ENCODE data around the gene ITGAL. TPM values are rescaled to one million over a fixed set of nuclear protein-coding genes. Genes with fewer than 3 reads are reported as not detected.

ITGAL gene
- total RNA-seq, 6 experiments from 2014 or later: not detected

GRCh38 chr16:30526823-30527634 lies 54.5 kb downstream of the ITGAL start:
- 0 out of 2 replicates have a peak, but pooled peaks cover 6% of the 10 kb centered on the region for H3K36me3 Mint-ChIP-seq (ENCODE audit: low read depth)
- TF ChIP-seq CTCF (IDR thresholded peaks at IDR 0.05): peak; percentile 66

GRCh38 chr16:30527635-30528178 lies 55.2 kb downstream of the ITGAL start:
- Mint-ChIP-seq H3K4me1 (ENCODE audit: low read depth) (peaks cover 16% of the 10 kb centered on the region), H3K27ac (peak overlapping the region; percentile 93), H3K9me3 (no peaks in the 10 kb centered on the region), H3K4me3 (peak overlapping the region; percentile 87), H3K27me3 (ENCODE audit: insufficient read depth) (no peaks in the 10 kb centered on the region; the same call in 1 of the 2 replicates), H3K36me3 (ENCODE audit: low read depth) (0 out of 2 replicates have a peak, but pooled peaks cover 6% of the 10 kb centered on the region)
- no peak for TF ChIP-seq CTCF (IDR thresholded peaks at IDR 0.05)
- DNase-seq: no peak

More at GRCh38 chr16:30526823-30527634, 54.5 kb downstream of the ITGAL start:
- peak overlapping the region; percentile 93 for H3K27ac Mint-ChIP-seq
- H3K4me3 Mint-ChIP-seq: peak overlapping the region; percentile 87
- H3K27me3 Mint-ChIP-seq (ENCODE audit: insufficient read depth): no peaks in the 10 kb centered on the region; the same call in 1 of the 2 replicates
- no peaks in the 10 kb centered on the region for H3K9me3 Mint-ChIP-seq
- DNase-seq: peak; percentile 97
- H3K4me1 Mint-ChIP-seq (ENCODE audit: low read depth): peaks cover 16% of the 10 kb centered on the region

- H3K27ac Mint-ChIP-seq: no peak overlapping the region
- H3K27me3 Mint-ChIP-seq (ENCODE audit: insufficient read depth): no peaks in the 10 kb centered on the region; the same call in 1 of the 2 replicates
- H3K4me3 Mint-ChIP-seq: no peak overlapping the region
- H3K4me1 Mint-ChIP-seq (ENCODE audit: low read depth): peaks cover 16% of the 10 kb centered on the region
- TF ChIP-seq CTCF (IDR thresholded peaks at IDR 0.05): no peak
- 0 out of 2 replicates have a peak, but pooled peaks cover 6% of the 10 kb centered on the region for H3K36me3 Mint-ChIP-seq (ENCODE audit: low read depth)
- H3K9me3 Mint-ChIP-seq: no peaks in the 10 kb centered on the region
- no peak for DNase-seq
Measured at GRCh38 chr16:30528799-30529457, 56.4 kb downstream of the ITGAL start.

- DNase-seq: no peak
- no peaks in the 10 kb centered on the region for H3K36me3 Mint-ChIP-seq (ENCODE audit: low read depth)
- peaks cover 23% of the 10 kb centered on the region for H3K4me1 Mint-ChIP-seq (ENCODE audit: low read depth)
- H3K4me3 Mint-ChIP-seq: no peak overlapping the region
- H3K27me3 Mint-ChIP-seq (ENCODE audit: insufficient read depth): no peaks in the 10 kb centered on the region; the same call in 1 of the 2 replicates
- H3K27ac Mint-ChIP-seq: no peak overlapping the region
- TF ChIP-seq CTCF (IDR thresholded peaks at IDR 0.05): no peak
- no peaks in the 10 kb centered on the region for H3K9me3 Mint-ChIP-seq
Measured at GRCh38 chr16:30530163-30531037, 57.9 kb downstream of the ITGAL start.
